ENCODE results near the gene CLEC18C.
"Not testable (repeated sequence)": the region's sequence is repeated elsewhere in the genome, so short reads cannot be mapped to it uniquely, and the experiment has no call there.

The CLEC18C gene

DNA sequence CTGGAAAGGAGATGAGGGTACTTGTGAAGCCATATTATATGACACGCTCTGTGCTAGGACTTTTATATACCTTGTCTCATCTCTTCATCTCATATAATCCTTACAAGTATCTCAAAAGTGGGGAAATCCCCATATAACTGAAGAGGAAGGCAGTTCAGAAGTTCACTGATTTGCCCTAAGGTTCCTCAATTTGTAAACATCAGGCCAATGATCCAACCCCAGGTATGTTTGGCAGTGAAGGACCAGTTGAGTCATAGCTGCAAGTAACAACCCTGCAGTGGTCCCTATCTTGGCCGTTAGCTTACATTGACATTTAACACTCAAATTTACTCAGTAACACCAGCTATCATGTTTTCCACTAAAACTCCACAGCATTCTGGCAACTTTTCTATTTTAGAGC, 45.0 kb downstream of the CLEC18C start:
- DNase-seq = not testable (repeated sequence)

DNA sequence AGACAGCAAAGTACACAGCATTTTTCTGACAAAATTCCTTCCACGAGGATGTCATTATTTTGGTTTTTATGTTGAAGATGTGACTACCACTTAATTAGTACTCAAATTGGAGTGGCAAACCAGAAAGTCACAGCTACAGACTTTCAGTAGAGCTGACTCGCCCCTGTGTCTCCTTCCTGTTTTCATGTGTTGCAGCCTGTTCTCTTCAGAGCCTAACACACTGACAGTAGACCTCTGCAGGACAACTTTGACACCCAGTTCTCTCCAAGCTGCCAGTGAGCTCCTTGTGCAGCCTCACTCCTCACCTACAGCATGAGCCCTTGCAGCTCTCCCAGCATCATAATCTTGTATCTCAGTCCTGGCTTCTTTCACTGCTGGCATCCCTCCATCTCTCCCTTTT, 49.0 kb downstream of the CLEC18C start:
- DNase-seq = not testable (repeated sequence)

DNA sequence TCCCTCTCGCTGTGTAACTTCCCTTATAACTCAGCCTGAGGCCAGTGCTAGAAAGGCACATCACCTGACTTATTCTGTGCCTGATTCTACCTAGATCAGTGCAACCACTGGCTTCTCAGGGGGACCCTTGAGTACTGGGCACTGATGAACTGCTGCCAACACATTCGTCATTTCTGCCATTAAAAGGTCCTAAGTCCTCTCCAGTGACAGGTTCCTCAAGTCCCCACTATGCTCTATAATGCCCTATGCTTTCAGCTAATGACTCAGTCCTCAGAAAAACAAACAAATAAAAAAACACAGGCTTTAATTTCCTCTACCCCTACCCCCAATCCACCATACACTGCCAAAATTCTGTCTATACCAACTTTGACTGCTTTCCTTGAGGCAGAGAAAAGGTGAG, 49.6 kb downstream of the CLEC18C start:
- not testable (repeated sequence) for DNase-seq

GRCh38 chr16:70223971-70224513, 50.5 kb downstream of the CLEC18C start:
- not testable (repeated sequence) for DNase-seq

GRCh38 chr16:70224645-70225044, 51.1 kb downstream of the CLEC18C start:
- not testable (repeated sequence) for DNase-seq

GRCh38 chr16:70225430-70225829, 51.8 kb downstream of the CLEC18C start:
- DNase-seq = not testable (repeated sequence)

- not testable (repeated sequence) for DNase-seq
Measured at GRCh38 chr16:70226024-70226423, 52.4 kb downstream of the CLEC18C start.

GRCh38 chr16:70231831-70232230, 58.2 kb downstream of the CLEC18C start:
- not testable (repeated sequence) for DNase-seq

Measured in fibroblast of skin of right quadriceps (primary cell).